Measurements from ENCODE around the gene GALC.

Gene GALC

DNA sequence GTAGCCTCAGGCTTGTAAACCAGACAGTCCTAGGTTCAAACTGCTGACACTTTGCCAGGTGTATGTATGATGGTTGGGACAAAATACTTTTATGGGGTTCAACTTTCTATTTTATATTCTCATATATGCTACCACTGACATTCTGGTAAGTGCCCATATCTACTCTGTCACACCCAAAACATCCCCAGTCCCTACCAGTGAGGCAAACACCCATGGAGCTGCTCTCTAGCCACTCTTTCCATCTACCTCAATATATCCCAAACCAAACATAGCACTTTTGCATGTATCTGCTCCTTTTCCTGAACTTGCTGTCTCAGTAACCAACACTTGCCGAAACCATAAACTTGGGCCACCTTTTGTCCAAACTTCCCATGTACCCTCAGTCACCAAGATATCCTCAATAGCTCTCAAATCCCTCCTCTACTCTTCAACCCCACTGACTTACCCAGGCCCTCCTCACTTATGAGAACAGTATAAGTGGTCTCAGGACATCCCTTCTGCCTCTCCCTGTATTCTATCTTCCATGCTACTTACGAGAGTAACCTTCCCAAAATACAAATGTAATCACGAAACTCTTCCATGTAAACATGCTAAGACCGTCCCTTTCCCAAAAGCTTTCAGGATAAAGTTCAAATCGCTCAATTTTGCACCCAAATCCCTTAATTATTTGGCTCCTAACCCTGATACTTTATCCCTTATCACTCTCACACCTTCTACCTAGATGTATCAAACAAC is 3.6 kb downstream of the GALC start:
- TF ChIP-seq POLR2AphosphoS5 (IDR thresholded peaks at IDR 0.05; ENCODE audit: low read depth, low read length), result no peak
- TF ChIP-seq POLR2A (IDR thresholded peaks at IDR 0.05; ENCODE audit: low read depth, low read length), result no peak
- no peak for TF ChIP-seq TAF1 (IDR thresholded peaks at IDR 0.05; ENCODE audit: borderline replicate concordance, low read depth, low read length)
- DNase-seq (ENCODE audit: insufficient read length), result no peak
- FAIRE-seq, result no peak

DNA sequence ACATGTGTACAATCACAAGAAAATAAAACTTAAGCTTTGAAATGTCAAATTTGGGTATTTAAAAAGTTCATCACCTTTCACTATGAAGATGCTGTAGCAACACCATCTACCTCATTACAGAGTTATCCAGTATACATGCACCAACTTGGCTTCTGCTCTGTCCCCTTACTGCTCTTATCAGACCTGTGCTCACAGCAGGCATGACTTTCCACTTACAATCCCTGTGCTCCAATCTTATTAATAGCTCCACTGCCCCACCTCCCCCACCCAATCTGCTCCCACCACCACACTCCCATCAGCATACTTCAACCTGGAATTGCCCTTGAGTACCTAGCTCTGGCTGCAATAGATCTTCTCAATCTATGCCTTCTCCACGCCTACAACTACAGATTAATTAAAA is 13.3 kb downstream of the GALC start:
- no peak for DNase-seq (ENCODE audit: insufficient read length)
- FAIRE-seq, result no peak
- TF ChIP-seq POLR2A (IDR thresholded peaks at IDR 0.05; ENCODE audit: low read depth, low read length), result no peak
- no peak for TF ChIP-seq POLR2AphosphoS5 (IDR thresholded peaks at IDR 0.05; ENCODE audit: low read depth, low read length)
- no peak for TF ChIP-seq TAF1 (IDR thresholded peaks at IDR 0.05; ENCODE audit: borderline replicate concordance, low read depth, low read length)

DNA sequence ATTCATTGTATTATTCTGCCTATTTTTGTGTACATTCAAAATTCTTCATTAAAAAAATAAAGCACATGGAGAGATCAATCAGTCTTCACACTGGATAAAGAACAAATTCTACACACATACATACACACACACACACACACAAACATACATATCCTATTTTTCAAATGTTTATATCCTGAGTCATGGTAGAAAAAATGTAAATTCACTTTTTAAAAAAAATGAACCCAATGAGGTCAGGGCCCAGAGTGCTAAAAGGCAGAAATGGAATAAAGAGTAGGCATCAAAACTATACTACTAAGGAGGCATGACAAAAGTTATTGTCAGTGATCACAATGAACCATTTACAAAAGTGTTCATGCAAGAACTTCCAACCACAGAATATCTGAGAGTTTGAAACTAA is 17.3 kb downstream of the GALC start:
- TF ChIP-seq TAF1 (IDR thresholded peaks at IDR 0.05; ENCODE audit: borderline replicate concordance, low read depth, low read length) (no peak), POLR2A (IDR thresholded peaks at IDR 0.05; ENCODE audit: low read depth, low read length) (no peak), POLR2AphosphoS5 (IDR thresholded peaks at IDR 0.05; ENCODE audit: low read depth, low read length) (no peak)
- FAIRE-seq (no peak), DNase-seq (ENCODE audit: insufficient read length) (no peak)

DNA sequence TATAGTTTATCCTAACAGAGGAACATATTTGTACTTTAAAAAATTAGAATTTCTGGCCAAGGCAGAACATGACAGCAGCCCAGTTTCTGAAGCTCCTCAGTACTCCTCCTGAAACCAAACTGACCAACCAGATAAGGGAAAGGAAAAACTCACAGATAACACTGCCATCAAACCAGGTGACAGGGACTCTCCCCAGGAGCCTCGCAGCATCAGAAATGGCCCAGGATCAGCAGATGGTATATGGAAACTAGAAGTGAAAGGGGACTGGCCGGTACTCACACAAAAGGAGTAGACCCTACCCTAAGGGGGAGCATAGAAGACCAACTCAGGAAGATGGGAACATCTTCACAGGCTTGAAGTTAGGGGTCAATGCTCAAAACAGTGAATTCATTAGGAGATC is 22.0 kb downstream of the GALC start:
- DNase-seq (ENCODE audit: insufficient read length) (no peak), FAIRE-seq (peak; percentile 62)
- TF ChIP-seq POLR2A (IDR thresholded peaks at IDR 0.05; ENCODE audit: low read depth, low read length), result no peak
- no peak for TF ChIP-seq TAF1 (IDR thresholded peaks at IDR 0.05; ENCODE audit: borderline replicate concordance, low read depth, low read length)
- TF ChIP-seq POLR2AphosphoS5 (IDR thresholded peaks at IDR 0.05; ENCODE audit: low read depth, low read length), result no peak

- FAIRE-seq, result no peak
- DNase-seq (ENCODE audit: insufficient read length), result no peak
- TF ChIP-seq TAF1 (IDR thresholded peaks at IDR 0.05; ENCODE audit: borderline replicate concordance, low read depth, low read length) (no peak), POLR2A (IDR thresholded peaks at IDR 0.05; ENCODE audit: low read depth, low read length) (no peak), POLR2AphosphoS5 (IDR thresholded peaks at IDR 0.05; ENCODE audit: low read depth, low read length) (no peak)
Observed at GRCh38 chr14:87967496-87967895, 25.5 kb downstream of the GALC start.

DNA sequence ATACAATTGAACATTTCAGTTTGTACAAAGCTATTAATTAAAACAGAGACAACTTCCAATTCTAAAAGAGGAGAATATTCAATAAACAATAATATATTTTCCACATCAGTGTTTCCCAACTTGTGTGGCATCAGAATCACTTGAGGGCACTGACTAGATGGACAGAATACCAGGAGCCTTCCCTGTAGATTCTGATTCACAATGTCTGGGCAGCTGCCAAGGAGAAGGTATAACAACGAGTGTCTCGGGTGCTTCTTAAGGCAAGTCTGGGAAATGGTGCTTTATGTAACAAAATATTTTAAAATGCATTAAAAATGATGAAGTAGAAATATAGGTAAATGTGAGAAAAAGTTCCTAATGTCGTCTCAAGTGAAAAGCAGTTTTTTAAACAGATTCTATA is 26.2 kb downstream of the GALC start:
- TF ChIP-seq TAF1 (IDR thresholded peaks at IDR 0.05; ENCODE audit: borderline replicate concordance, low read depth, low read length), result no peak
- TF ChIP-seq POLR2AphosphoS5 (IDR thresholded peaks at IDR 0.05; ENCODE audit: low read depth, low read length), result no peak
- TF ChIP-seq POLR2A (IDR thresholded peaks at IDR 0.05; ENCODE audit: low read depth, low read length), result no peak
- FAIRE-seq (no peak), DNase-seq (ENCODE audit: insufficient read length) (no peak)

- no peak for FAIRE-seq
- TF ChIP-seq POLR2AphosphoS5 (IDR thresholded peaks at IDR 0.05; ENCODE audit: low read depth, low read length) (no peak), POLR2A (IDR thresholded peaks at IDR 0.05; ENCODE audit: low read depth, low read length) (no peak), TAF1 (IDR thresholded peaks at IDR 0.05; ENCODE audit: borderline replicate concordance, low read depth, low read length) (no peak)
- no peak for DNase-seq (ENCODE audit: insufficient read length)
Observed at GRCh38 chr14:87961246-87961645, 31.7 kb downstream of the GALC start.

DNA sequence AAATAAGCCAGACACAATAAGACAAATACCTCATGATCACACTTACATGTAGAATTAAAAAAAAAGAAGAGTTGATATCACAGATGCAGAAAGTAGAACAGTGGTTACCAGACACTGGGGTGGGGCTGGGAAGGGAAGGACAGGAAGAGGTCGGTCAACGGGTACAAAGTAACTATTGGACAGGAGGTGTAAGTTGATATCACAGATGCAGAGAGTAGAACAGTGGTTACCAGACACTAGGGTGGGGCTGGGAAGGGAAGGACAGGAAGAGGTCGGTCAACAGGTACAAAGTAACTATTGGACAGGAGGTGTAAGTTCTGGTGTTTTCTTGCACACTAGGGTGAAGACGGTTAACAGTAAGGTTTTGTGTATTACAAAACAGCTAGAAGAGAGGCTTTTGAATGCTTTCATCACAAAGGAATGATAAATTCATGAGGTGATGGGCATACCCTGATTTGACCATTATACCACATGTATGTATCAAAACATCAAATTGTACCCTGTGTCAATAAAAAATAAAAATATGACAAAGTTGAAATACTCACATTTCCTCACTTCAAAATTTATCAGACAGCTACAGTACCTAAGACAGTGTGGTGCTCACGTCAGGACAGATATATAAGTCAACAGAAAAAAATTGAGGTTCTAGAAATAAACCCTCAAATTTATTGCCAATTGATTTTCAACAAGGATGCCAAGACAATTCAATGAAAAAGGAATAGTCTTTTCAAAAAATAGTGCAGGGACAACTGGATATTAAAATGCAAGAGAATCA is 32.8 kb downstream of the GALC start:
- no peak for FAIRE-seq

GRCh38 chr14:87955501-87955900 is 37.5 kb downstream of the GALC start:
- no peak for TF ChIP-seq TAF1 (IDR thresholded peaks at IDR 0.05; ENCODE audit: borderline replicate concordance, low read depth, low read length)
- no peak for TF ChIP-seq POLR2AphosphoS5 (IDR thresholded peaks at IDR 0.05; ENCODE audit: low read depth, low read length)
- no peak for TF ChIP-seq POLR2A (IDR thresholded peaks at IDR 0.05; ENCODE audit: low read depth, low read length)
- DNase-seq (ENCODE audit: insufficient read length) (no peak), FAIRE-seq (no peak)

More for the DNA sequence above, 32.8 kb downstream of the GALC start:
- TF ChIP-seq TAF1 (IDR thresholded peaks at IDR 0.05; ENCODE audit: borderline replicate concordance, low read depth, low read length) (no peak), POLR2A (IDR thresholded peaks at IDR 0.05; ENCODE audit: low read depth, low read length) (no peak), POLR2AphosphoS5 (IDR thresholded peaks at IDR 0.05; ENCODE audit: low read depth, low read length) (no peak)
- no peak for DNase-seq (ENCODE audit: insufficient read length)

GRCh38 chr14:87952307-87953094 is 40.5 kb downstream of the GALC start:
- DNase-seq (ENCODE audit: insufficient read length) (no peak), FAIRE-seq (peak; percentile 64)
- TF ChIP-seq TAF1 (IDR thresholded peaks at IDR 0.05; ENCODE audit: borderline replicate concordance, low read depth, low read length) (no peak), POLR2A (IDR thresholded peaks at IDR 0.05; ENCODE audit: low read depth, low read length) (no peak), POLR2AphosphoS5 (IDR thresholded peaks at IDR 0.05; ENCODE audit: low read depth, low read length) (no peak)

GRCh38 chr14:87944987-87945604 is 47.9 kb downstream of the GALC start:
- TF ChIP-seq POLR2A (IDR thresholded peaks at IDR 0.05; ENCODE audit: low read depth, low read length), result no peak
- FAIRE-seq, result peak; percentile 50
- no peak for DNase-seq (ENCODE audit: insufficient read length)

Data from GM12892 (cell line).